ENCODE data around the gene NSL1.
"Not testable (repeated sequence)": the region's sequence is repeated elsewhere in the genome, so short reads cannot be mapped to it uniquely, and the experiment has no call there.

Gene NSL1

DNA sequence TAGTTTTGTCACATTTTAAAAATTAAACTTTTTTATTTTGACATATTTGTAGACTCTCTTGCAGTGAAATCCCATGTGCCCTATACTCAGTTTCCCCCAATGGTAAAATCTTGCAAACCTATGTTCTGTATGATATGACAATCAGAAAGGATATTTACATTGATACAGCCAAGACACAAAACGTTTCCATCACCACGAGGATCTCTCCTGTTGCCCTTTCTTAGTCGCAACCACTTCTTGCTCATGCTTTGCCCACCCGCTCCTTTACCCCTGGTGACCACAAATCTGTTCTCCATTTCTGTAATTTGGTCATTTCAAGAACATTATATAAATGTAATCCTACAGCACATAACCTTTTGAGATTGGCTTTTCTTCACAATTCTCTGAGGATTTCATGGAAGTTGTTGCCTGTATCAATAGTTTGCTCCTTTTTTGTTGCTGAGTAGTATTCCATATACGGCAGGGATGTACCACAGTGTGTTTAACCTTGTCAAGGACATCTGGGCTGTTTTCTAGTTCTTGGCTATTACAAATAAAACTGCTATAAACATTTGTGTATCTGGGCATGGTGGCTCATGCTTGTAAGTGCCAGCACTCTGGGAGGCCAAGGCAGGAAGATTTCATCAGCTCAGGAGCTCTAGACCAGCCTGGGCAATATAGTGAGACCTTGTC is 78.0 kb downstream of the NSL1 start:
- in situ Hi-C loops (cut with MboI; ENCODE audit: low sequenced_read_pairs) = no loop called here

- in situ Hi-C loops (cut with MboI; ENCODE audit: low sequenced_read_pairs) = no loop called here
These were observed 78.9 kb downstream of the NSL1 start for GRCh38 chr1:212712451-212713303.

DNA sequence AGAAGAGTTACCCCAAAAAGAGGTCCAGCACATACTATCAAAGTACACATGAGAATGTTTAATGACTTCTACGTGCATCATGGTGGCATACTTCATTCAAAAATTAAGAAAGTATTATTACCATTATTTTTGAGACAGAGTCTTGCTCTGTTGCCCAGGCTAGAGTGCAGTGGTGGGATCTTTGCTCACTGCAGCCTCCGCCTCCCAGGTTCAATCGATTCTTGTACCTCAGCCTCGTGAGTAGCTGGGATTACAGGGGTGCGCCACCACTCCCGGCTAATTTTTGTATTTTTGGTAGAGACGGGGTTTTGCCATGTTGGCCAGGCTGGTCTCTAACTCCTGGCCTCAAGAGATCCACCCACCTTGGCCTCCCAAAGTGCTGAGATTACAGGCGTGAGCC is 79.6 kb downstream of the NSL1 start:
- in situ Hi-C loops (cut with MboI; ENCODE audit: low sequenced_read_pairs) = not testable (repeated sequence)

DNA sequence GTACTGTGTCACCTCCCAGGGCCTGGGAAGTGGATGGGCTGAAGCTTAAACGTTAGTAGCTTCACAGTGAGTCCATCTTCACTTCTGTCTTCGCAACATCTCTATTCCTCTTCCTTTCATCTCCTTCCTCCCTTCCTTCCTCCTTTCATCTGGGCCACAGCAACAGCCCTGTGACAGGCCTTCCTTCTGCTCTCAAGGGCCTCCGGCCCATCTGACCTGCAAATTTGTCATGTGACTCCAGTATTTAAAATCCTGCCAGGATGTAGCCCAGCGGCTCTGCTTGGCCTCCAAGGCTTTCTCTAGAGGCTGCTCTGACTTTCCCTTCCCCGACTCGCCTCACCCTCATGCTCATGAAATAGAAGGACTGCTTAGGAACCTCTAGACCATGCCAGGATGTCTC is 81.0 kb downstream of the NSL1 start:
- in situ Hi-C loops (cut with MboI; ENCODE audit: low sequenced_read_pairs) = no loop called here

- in situ Hi-C loops (cut with MboI; ENCODE audit: low sequenced_read_pairs) = no loop called here
These were observed 87.5 kb downstream of the NSL1 start for GRCh38 chr1:212703991-212704564.

GRCh38 chr1:212702672-212703071 is 88.9 kb downstream of the NSL1 start:
- in situ Hi-C loops (cut with MboI; ENCODE audit: low sequenced_read_pairs) = no loop called here

DNA sequence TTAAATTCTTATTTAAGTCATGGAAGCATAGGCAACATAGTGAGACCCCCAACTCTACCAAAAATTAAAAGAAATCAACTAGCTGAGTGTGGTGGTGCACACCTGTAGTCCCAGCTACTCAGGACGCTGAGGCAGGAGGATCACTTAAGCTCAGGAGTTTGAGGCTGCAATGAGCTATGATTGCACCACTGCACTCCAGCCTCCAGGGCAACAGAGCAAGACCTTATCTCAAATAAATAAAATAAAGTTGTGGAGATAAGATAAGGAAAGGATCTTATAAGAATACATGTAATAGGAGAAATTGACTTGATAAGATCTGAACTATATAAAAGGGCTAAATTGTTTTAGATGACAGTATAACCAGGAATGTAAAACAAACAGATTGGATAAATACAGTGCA is 89.7 kb downstream of the NSL1 start:
- in situ Hi-C loops (cut with MboI; ENCODE audit: low sequenced_read_pairs) = no loop called here

- in situ Hi-C loops (cut with MboI; ENCODE audit: low sequenced_read_pairs) = no loop called here
These were observed 90.4 kb downstream of the NSL1 start for GRCh38 chr1:212700892-212701819.

DNA sequence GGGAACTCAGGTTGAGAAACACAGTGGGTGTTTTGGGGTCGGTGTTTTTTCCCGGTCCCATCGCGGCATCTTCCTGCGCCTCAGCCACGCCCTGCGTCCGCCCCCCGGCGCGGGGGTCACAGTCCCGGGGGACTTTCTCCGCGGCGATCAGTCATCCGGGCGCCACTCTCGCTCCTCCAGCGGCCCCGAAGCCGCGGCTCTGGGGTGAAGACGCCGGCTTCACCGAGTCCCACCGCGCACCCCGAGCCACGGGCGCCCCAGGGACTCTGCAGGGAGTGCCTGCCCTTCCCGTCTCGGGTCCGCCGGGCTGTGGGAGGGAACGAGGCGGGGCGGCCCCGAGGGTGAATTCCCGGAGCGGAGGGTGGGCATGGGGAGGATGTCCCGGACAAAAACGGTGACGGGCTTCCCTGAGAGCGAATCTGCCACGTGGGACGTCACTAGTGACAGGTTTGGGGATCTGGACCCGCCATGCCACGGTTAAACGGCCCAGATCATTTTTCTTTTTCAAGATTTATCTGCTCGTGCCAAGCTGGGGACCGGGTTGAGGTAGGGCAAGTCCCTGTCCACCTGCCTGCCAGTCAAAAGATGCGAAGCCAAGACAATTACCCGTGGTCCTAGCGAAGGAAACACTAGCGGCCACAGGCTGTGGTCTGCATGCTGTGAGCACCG is 91.2 kb downstream of the NSL1 start:
- in situ Hi-C loops (cut with MboI; ENCODE audit: low sequenced_read_pairs) = no loop called here

DNA sequence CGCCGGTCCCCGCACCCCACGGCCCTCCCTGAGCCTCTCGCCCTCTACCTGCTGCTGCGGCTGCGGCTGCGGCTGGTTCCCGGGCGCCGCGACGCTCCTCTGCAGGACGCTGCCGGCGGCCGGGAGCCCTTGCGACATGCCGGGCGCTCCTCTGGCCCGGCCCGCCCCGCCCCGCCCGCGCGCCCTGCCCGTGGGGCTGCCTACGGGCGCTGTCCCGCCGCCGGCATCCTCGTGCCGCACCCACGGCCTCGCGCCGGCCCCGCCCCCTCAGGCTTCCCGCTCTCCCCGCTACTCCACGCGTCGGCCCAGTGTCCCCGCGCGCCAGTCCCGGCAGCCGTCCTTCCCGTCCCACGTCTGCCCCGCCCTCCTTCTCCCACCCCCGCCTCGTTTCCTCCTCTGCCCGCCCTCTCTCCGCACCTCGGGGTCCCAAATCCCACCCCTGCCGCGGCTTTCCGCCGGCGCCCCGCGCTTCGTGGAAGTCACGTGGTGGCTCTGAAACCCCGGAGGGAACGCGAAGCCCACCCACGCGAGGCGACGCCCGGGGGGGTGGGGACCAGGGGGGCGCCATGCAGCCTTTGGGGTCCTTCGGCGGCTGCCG is 91.9 kb downstream of the NSL1 start, which contains the start of gene BATF3:
TSS of gene BATF3 (minus strand) at position 216 of the 598 bp plus-strand sequence. CDS start at position 138, 78 bp downstream.
- in situ Hi-C loops (cut with MboI; ENCODE audit: low sequenced_read_pairs) = no loop called here

- in situ Hi-C loops (cut with MboI; ENCODE audit: low sequenced_read_pairs) = no loop called here
These were observed 92.4 kb downstream of the NSL1 start for GRCh38 chr1:212699104-212699624.

GRCh38 chr1:212698467-212699103 is 93.0 kb downstream of the NSL1 start:
- in situ Hi-C loops (cut with MboI; ENCODE audit: low sequenced_read_pairs) = no loop called here

DNA sequence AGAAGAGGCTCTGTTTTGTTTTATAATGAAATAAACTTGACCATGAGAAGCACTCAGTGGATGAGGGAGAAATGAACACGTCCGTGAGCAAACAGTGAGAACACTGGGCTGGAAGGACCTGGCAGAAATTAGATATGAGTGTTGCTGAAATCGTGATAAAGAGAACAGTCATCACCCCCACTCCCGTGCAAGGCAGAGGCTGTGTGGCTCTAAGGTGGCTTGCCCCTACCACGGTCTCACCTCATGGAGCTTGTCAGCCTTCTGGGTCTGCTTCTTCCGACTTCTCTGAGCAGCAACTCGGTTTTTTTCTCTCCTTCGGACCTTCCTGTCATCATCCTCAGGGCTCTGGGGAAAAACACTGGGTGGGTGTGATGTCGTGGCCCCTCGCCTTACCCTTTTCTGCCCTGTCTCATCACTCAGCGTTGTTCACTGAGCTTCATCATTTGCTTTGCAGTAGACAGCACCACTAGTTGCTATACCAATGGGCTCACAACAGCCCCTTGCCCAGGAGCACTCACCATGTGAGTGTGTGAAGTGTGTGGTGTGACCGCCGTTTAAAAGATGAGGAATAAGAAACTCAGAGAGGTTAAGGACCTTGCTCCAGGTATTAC is 94.8 kb downstream of the NSL1 start:
- in situ Hi-C loops (cut with MboI; ENCODE audit: low sequenced_read_pairs) = no loop called here

GRCh38 chr1:212692774-212693644 is 98.6 kb downstream of the NSL1 start:
- in situ Hi-C loops (cut with MboI; ENCODE audit: low sequenced_read_pairs) = no loop called here

DNA sequence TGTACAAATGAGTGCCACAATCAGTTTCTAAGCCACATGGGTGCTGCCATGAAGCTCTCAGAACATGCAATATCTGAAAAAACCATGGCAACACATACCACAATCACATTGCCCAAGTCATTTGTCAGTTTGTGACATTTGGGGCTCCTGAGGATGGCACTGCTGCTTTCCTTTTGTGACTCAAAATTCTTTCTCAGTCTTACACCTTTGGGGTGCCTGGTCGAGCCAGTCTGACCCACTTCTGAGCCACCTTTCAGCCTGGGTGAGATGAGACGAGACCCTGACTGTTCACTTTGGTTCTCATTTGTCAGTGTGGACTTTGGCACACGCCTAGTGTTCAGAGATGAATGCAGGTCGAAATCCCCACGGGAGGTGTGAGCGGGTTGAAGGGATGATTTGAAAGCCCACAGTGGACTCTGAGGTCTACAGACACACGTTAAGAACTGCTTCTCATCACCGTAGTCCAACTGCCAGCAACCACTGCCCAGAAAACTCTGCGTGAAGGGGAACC is 100.0 kb downstream of the NSL1 start:
- in situ Hi-C loops (cut with MboI; ENCODE audit: low sequenced_read_pairs) = no loop called here

DNA sequence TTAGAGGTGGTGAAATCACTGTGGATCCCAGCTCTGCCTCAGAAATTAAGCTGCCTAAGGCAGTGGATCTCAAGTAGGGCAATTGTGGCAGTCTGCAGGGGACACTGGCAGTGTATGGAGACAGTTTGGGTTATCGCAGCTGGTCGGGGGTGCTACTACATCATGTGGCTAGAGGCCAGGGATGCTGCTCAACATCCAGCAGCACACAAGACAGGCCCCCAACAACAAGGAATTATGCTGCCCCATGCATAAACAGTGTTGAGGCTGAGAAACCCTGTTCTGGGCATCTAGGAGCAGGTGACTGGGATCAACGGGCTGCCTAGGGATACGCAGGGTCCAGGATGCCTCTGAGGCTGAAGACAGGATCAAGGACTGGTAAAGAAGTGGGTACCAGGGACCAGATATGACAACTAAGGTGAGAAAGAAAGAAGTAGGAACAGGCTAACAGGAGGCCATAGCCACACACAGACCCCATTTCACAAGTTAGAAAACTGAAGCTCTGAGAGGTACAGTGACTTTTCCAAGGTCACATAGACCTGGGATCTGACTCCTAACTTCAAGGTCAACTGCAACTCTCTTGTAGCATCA is 100.7 kb downstream of the NSL1 start:
- in situ Hi-C loops (cut with MboI; ENCODE audit: low sequenced_read_pairs) = no loop called here

All from HL-60/S4 (cell line).